ENCODE measurements around the gene DLG1.

DNA sequence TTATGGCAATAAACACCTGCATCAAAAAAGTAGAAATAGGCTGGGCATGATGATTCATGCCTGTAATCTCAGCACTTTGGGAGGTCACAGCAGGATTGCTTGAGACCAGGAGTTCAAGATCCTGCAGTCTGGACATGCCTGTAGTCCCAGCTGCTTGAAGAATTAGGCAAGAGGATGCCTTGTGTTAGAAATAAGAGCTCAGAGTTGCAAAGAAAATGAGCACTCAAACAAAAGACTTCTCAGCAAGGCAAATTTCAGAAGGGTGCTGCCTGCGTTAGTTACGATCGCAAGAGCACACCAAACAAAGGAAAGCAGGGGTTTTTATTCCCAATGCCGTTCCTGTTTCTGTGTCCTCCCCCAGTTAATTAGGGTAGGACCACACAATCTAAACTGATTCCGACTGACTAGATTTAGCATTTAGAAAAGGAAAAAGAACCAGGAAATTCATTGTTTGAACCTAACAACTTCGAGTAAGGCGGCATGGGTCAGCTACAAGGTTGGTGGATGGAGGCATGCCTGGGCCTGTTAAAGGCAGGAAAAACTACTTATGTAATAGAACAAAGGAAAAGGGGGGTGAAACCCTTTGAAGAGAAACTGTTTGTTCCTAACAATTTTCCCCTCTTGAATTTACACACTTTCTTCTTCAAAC is 55.5 kb downstream of the DLG1 start:
- TF ChIP-seq, protein P1, sequence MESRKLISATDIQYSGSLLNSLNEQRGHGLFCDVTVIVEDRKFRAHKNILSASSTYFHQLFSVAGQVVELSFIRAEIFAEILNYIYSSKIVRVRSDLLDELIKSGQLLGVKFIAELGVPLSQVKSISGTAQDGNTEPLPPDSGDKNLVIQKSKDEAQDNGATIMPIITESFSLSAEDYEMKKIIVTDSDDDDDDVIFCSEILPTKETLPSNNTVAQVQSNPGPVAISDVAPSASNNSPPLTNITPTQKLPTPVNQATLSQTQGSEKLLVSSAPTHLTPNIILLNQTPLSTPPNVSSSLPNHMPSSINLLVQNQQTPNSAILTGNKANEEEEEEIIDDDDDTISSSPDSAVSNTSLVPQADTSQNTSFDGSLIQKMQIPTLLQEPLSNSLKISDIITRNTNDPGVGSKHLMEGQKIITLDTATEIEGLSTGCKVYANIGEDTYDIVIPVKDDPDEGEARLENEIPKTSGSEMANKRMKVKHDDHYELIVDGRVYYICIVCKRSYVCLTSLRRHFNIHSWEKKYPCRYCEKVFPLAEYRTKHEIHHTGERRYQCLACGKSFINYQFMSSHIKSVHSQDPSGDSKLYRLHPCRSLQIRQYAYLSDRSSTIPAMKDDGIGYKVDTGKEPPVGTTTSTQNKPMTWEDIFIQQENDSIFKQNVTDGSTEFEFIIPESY (IDR thresholded peaks at IDR 0.05; ENCODE audit: extremely low read depth, insufficient replicate concordance, low read length), result no peak
- no peak for TF ChIP-seq CTCF (IDR thresholded peaks at IDR 0.05 in 2 of 3, conservative IDR thresholded peaks at IDR 0.05 in 1 of 3; ENCODE audit: borderline replicate concordance in 1 of 3, insufficient read depth in 1 of 3, low read depth in 2 of 3, low read length in 2 of 3)
- TF ChIP-seq, protein P2, sequence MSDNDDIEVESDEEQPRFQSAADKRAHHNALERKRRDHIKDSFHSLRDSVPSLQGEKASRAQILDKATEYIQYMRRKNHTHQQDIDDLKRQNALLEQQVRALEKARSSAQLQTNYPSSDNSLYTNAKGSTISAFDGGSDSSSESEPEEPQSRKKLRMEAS (IDR thresholded peaks at IDR 0.05), result no peak
- no peak for TF ChIP-seq POLR2A (IDR thresholded peaks at IDR 0.05; ENCODE audit: borderline replicate concordance, extremely low read depth, insufficient read depth, insufficient read length)
- TF ChIP-seq POLR2AphosphoS5 (IDR thresholded peaks at IDR 0.05; ENCODE audit: low read depth, low read length), result no peak
- no peak for TF ChIP-seq EZH2 (IDR thresholded peaks at IDR 0.05)
- no peak for TF ChIP-seq ATF3 (IDR thresholded peaks at IDR 0.05)

Data from HCT116 (cell line).